HG03095 (cell line): ENCODE measurements around the gene ARL5A.

ENCODE experiments used
- ATAC-seq: cut with Tn5 transposase; IDR thresholded peaks from one replicate; pipeline ENCODE4 v1.9.1; 2021; ENCODE audit warnings: moderate library complexity; ENCODE audit not compliant: unreplicated experiment

Gene ARL5A

DNA sequence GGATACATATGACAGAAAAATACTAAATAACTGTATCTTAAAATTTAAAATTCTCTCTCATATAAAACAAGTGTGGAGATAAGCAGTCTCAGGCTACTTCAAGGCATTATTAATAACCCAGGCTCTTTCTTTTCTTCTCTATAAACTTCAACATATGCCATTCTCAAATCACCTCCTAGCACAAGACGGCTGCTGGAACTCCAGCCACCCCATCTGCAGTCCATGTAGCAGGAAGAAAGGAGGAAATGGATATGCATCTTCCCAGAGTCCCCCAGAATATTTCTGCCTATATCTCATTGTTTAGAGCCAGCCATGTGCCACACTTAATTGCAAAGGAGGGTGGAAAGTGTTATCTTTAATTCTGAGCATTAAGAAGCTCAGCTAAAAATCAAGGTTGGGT is 58.6 kb downstream of the ARL5A start:
- ATAC-seq, result no peak

DNA sequence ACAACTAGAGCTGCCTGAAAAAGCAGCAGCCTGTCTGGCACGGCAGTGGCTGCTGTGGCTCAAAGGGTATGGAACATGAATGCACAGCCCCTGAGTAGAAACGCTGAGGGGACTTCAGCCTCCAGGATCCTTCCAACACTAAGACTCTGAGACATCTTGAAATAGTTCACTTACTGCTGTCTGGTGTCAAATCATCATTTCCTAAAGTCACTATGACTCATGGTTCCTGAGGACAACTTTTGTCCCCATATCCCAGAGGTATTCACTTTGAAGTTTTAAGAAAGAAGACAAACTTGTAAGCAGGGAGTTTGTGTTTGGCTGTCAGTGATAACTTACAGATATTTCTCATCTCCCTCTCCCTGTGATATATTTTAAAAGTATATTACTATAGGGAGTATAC is 60.7 kb downstream of the ARL5A start:
- no peak for ATAC-seq

DNA sequence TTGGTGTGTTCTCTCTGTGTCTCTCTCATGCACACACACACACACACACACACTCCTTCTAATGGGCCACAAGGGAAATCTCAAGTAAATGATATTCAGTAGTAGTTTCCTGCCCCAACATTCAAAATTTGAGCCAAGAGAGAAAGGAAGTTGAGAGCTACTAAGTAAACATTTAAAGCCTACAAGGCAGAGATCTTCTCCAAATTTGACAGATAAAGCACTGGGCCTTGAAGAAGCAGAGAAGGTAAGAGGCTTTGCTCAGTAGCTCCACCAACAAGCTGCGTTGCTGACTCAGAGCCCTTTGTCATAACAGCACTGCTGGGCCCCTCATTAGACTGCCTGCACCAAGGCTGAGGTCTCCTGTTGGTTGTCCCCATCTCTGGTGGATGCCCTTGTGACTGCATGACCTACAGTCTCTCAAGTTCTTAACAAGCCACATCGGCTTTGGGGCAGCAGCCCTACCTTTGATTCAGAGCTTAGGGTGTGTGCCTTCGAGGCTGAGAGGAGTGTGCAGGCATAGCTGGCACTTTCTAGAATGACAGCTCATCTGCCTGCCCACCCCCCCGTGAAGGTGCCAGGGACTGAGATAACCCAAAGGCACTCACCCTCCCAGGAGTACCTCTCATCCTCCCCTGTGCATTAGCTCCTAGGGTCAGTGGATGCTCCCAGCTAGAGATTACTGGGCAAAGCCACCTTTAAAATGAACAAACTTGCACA is 61.6 kb downstream of the ARL5A start:
- peak; percentile 53 for ATAC-seq

DNA sequence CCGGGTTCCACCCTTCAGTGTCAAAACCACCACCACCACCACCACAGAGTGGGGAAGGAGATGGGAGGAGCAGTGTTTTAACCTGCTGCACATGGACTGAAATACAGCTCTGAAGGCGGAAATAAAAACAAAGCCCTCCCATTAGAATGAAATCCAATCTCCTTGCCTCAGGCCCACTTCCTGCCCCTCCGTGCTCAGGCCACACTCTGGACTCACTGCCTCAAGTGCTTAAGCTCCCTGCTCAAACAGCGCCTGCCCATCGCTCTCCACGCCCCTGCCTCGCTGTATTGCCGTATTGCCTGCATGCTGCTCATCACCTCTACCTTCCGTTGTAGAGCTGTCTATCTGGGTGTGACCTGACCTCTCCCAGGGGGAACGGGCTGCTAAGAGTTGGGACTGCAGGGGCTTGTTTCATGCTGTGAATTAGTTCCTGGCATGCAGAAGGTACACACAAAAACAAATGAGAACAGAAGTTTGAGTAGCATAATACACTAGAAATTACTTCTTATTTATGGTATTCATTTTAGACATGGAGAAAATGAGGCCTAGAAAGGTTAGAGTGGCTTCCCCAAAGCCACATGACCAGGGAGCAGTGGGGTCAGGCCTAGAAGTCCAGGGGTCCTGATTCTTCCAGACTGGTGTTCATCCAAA is 62.3 kb downstream of the ARL5A start:
- no peak for ATAC-seq

DNA sequence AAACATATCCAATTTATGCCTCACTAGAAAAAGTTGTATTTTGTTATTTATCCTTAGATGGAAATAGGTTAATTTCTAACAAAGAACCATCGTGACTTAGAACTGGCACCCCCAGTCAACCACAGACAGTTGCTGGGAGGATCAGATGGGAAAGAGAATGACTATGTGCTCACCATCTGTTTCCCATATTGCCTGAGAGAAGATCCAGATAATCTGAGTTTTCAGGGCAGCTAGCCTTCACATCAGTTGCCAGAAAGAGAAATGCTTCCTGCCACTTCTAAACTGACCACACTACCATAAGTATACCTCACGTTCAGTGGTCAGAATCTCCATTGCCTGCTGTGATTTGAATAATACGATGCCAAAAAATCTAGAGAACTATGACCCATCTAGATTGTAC is 65.5 kb downstream of the ARL5A start:
- ATAC-seq, result no peak

DNA sequence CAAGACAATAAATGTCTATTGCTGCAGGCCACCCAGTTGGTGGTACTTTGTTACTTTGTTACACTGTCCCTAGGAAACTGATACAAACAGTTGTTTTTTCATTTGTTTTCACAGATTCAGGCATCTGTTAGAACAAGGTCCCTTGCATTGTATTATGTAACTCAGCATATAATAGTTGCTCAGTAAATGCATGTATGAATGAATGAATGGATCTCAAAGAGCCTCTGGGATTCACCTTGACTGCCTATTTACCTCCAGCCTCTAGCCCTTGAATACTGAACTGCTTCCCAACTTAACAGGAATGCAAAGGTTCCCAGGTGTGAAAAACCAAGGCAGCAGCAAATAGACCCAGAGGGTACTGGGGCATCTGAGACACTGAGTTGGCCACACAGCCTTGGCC is 66.5 kb downstream of the ARL5A start:
- ATAC-seq, result no peak

DNA sequence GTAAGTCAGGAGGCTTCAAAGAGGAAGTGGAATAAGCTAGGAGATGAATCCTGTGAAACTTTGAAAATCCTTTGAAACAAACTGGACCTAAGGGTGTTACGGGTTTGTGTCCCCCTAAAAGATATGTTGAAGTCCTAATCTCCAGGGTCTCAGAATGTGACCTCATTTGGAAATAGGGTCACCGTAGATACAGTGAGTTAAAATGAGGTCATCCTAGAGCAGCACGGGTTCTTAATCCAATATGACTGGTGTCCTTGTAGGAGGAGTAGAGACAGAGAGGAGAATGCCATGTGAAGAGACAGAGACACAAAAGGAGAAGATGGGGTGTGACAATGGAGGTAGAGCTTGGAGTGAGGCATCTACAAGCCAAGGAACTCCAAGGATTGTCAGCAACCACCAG is 67.0 kb downstream of the ARL5A start:
- ATAC-seq, result no peak

DNA sequence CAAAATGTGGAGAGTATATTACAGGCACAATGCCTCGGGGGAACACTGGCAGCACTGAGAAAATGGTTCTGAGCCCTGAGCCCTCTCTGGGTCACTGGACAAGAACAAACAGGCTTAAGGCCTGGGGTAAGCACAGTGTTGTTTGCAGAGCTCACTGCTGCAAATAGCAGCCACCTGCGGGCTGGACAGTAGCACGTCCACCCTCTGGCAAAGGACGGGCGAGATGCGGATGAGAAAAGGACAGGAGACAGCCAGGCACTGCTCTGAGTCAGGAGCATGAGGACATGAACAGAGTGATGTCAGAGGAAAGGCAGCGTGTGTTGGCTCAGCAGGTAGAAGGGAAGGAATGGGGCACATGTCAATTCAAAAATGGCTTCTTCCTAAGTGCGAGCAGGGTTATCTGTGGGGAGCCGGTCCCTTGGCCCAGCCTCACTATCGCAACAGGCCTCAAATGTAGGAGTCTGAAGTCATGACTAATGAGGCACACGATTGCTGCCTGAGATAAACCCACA is 68.0 kb downstream of the ARL5A start:
- ATAC-seq, result no peak

DNA sequence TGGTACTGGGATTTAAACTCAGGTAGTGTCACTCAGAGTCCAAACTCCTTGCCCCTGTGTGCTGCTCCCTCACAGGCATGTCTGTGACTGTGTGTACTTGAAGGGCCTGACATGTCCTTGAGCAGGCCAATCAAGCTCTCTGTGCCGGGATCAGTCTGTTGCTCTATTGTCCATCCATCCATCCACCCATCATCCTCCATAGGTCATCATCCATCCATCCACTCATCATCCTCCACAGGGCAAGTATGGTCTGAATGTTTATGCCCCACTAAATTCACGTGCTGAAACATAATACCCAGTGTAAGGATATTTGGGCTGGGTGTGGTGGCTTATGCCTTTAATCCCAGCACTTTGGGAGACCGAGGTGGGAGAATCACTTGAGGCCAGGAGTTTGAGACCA is 69.5 kb downstream of the ARL5A start:
- no peak for ATAC-seq

DNA sequence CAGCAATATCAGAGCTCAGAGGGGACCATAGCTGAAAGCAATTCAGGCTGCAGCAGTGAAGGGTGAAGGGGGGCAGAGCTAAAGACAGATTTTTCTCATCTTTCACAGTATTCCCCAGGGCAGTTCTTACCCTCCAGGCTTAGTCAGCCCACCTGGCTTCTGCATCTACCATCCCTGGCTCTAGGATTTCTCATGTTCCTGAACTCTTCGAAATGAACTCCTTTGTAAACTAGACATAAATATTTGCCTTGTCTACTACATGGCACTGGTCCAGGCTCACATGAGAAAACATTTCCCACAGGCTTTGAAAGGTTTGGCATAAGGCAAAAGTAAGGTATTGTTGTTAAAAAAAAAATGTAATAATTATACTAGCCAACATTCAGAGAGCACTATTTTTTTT is 70.4 kb downstream of the ARL5A start:
- ATAC-seq, result no peak

DNA sequence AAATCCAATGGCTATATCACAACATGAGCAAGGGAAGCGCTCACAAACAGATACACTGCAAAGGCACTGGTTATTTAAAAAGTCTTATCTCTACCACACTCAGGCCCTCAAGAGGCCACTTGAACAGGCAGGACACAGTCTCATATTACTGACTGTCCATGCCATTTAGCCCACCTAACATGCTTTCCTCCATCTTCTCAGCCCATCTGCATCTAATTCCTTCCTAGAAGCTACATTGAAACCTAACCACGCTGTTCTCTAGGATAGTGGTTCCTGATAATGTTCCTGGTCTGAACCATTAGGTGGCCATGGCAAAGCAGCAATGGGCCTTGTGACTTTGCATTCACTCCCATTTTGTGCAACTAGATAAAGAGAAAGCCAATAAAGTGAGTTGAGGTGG is 71.4 kb downstream of the ARL5A start:
- ATAC-seq, result no peak

DNA sequence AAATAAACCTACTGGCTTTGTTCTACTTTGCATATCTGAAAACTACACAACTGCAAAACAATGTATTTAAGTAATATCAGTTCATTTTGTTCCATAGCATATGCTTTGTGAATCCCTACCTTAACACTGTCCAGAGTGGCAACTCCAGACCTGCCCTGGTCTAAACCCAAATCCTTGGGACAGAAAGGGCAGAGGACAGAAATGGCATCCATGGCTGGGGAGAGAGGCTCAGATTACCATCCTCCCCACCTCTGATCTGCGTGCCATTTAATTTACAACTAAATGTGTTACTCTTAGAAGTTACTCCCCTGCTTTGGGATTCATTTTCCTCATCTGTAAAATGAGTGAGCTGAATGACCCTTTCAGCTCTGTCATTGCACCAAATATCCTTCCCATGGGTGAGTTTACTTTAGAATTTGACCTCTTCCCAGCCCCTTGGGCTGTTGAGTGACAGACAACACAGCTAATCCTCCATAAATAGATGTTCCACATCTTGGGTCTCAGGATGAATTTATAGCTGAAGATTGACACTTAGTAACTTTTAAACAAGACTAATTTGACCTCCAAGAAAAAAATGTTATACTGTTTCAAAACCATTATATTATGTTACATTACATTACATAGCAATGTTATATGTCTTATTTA is 73.8 kb downstream of the ARL5A start:
- ATAC-seq, result no peak

DNA sequence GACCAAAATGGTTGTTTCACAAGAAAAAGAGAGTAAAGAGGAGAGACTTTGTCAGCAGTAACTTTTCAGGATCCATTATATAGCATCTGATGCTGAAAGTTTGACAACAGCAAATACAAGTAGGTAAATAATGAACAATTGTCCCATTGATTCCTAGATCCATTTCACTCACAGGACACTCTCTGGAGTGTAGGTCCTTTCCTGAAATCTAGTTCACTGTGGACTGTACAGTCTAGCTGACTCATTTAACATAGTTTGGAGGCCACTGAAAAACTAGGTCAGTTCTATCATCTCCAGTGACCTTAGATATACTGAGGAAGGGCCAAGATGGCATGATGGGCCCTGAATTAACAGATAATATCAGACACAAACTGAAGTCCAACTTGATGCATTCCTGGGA is 74.7 kb downstream of the ARL5A start:
- no peak for ATAC-seq
